NCI-H345 treated with DMSO at 0.1 percent for 48 hours (cell line): ENCODE measurements around the gene SLC22A31.
"Not testable (repeated sequence)": the region's sequence is repeated elsewhere in the genome, so short reads cannot be mapped to it uniquely, and the experiment has no call there.

ENCODE experiments used
- DNase-seq: peaks from one replicate; lab custom pipeline; 2025; ENCODE audit not compliant: unreplicated experiment; lab: John Stamatoyannopoulos, UW

SLC22A31 gene

DNA sequence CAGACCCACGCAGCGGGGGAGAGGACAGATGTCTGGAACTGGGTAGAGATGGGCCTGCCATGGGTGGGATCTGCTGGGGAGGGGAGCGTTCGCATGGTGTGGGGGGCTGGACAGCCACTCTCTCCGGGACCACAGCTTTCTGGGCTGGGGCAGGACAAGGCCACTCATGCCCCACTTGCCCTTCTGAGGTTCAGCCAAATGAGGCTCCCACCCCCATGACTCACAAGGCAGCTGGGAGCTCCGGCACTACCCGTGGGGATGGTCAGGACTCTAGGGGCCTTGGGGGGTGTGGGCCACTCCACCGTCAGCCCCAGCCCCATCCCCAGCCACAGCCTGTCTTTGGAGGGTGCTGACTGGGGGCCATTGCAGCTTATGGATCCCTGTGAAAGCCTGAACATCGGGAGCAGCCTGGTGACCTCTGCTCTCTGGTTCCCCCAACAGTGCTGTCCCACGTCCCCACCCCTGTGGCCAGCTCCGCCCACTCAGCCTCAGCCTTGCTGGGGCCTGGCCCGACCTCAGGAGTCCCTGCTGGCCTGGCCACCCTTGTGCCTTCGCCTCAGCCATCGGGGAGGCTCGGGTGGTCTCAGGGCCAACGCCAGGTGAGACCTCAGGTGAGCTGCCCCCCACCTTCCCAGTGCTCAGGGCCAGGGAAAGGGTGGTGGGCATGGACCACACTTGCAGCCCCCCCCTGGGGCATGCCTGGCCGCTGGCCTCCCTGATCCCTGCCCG is 33.5 kb downstream of the SLC22A31 start:
- no peak for DNase-seq

DNA sequence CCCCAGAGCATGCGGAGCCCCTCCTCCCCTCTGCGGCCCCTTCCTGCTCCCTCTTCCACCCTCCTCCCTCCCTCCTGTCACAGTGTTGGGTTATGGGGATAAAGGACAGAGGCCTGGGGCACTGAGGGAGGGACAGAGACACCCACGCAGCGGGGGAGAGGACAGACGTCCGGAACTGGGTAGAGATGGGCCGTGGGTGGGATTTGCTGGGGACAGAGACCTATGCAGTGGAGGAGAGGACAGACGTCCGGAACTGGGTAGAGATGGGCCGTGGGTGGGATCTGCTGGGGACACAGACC is 34.7 kb downstream of the SLC22A31 start:
- not testable (repeated sequence) for DNase-seq

DNA sequence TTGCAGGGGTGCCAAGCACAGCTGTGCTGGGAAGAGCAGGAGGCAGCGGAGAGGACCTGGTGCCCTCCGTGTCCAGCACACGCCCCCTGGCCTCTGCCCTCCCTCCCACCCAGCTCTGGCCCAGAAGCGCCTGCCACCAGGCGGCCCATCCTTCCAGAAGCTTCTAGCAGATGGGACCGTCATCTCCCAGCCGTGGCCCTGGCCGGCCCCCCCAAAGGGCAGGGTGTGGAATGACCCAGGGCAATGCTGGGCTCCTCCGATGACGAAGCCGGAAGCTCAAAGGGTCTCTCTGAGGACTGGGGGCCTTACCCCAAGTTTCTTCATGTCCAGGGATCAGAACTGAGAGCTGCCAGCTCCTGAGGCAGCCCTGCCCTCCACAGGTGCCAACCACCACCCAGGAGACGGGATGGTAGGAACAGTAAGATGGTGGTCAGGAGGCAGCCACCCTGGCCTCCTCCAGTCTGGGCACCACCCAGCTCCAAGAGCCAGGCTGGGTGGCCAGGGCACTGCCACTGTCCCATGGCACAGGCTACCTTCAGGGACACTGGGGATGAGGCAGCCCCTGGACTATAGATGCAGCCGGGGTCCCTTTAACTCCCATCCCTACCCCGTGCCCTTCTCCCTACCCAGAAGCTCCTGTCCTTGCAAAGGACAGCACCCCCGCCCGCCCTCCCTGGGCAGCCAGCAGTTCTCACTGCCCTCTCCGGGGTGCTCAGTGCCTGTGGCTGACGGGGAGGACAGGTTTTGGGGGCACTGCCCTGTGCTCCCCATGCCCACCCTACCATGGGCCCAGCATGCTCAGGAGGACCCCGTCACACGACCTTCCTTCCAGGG is 35.3 kb downstream of the SLC22A31 start:
- DNase-seq: no peak

DNA sequence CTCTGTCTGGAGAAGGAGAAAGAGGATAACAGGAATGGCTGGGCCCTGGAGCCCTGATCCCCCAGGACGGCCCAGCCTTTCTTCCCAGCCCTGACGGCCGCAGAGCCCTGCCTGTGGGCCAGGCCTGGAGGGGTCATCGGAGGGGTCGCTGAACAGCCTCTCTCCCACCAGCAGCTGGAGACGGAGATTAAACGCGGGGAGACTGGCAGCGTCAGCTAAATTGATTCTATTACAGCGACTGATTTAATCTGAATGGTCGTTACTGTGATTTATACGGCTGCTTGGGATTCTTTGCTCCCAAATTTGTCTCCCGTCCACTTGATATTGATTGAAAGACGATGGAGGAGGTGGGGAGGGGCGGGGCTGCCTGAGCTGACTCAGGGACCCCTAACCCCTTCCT is 35.9 kb downstream of the SLC22A31 start:
- DNase-seq: no peak

DNA sequence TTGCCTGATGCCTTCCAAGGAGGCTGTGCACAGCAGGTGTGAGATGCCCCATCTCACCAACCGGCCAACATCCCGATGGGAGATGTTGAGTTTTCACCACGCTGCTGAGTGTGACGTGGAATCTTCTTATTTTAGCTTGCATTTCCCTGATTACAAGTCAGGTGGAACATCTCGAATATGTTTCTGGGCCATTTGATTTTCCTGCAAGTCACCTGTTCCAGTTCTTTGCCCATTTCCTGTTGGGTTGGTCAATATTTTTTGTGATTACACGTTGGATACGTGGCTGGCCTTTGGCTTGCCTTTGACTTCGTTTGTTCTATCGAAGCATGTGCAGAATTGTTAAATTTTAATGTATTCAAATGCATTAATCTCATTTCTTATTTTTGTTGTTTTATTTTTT is 37.0 kb downstream of the SLC22A31 start:
- DNase-seq: no peak

DNA sequence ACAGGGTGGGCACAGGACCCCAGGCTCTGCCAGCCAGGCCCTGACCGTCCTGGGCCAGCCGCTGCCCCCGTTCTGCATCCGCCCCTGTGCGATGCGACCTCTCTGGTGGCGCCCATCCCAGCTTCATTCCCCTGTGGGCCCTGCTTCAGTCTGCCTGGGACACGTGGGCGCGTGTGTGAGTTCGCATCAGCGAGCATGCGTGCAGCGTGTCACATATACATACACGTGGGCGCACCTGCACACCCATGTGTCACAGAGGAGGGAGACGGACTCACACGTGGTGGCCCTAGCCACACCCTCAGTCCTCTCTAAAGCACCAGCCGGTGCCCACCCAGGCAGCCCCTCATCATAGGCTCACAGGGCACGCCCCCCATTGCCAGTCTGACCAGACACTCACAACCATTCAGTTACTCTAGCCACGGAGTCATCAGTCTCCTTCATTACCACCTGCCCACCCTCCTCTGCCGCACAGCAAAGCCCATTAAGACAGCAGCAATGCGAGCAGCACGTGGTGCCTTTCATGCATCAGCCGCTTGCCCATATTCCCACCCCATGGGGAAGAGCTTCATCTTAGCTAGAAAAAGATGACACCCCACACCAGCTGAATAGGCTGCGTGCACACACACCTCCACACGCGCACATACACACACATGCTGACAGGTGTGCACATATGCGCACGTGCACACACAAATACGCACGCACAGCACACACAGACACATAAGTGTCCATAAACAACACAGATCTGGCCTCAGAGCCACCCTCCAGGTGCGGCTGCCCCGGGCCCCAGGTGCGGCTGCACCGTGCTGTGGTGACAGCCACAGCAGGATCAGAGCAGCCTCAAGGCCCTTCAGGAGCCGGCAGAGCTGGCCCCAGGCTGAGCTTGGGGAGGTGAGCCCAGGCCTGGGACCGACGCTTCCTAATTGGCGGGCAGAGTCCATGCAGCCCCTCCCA is 38.3 kb downstream of the SLC22A31 start:
- DNase-seq: no peak

DNA sequence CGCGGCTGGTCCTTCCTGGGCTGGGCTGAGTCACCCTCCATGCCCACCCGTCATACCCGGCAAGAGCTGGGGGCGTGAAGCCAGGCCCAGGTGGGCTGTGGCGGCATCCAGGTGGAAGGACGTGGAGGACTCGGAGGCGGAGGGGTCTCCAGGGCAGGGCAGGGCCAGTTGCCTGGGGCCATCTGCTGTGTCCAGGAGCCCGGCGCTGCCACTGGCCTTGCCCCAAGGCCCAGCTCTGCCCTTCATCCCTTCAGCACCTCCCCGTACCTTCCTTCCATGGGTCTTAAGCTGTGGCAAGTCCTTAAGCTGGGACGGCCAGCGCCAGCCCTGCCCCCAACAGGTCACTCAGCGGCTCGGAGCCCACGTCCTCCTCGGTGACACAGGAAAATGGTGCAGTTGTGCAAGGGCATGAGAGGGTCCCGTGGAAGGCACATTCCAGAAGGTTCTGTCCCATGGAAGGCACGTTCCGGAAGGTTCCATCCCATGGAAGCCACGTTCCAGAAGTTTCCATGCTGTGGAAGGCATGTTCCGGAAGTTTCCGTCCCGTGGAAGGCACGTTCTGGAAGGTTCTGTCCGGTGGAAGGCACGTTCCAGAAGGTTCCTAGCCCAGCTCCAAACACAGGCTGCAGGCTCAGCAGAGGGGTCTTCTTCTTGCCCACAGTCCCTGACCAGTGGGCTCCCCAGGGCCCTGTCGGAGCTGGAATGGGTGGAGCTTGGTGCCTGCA is 39.2 kb downstream of the SLC22A31 start:
- no peak for DNase-seq

DNA sequence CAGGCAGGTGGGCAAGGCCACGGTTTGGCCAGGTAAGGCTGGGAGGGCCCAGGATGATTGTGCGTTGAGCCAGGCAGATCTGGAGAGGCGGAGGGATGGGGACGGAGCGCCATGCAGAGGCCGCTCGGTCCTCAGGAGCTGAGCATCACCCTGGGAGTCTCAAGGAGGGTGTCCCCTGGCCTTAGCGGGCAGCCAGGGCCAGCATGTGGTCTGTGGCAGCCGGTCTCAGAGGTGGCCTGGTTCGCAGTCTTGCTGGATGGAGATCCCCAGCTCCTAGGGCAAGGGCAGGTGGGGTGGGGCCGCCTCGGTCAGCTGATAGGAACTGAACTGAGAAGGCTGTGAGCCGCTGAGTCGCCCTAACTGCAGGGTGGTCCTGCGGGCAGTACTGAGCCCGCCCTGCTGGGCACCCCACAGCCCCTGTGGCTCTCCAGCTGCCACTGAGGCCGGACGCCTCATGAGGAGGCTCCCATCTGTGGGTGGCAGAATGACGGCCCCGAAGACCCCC is 40.4 kb downstream of the SLC22A31 start:
- DNase-seq: no peak

DNA sequence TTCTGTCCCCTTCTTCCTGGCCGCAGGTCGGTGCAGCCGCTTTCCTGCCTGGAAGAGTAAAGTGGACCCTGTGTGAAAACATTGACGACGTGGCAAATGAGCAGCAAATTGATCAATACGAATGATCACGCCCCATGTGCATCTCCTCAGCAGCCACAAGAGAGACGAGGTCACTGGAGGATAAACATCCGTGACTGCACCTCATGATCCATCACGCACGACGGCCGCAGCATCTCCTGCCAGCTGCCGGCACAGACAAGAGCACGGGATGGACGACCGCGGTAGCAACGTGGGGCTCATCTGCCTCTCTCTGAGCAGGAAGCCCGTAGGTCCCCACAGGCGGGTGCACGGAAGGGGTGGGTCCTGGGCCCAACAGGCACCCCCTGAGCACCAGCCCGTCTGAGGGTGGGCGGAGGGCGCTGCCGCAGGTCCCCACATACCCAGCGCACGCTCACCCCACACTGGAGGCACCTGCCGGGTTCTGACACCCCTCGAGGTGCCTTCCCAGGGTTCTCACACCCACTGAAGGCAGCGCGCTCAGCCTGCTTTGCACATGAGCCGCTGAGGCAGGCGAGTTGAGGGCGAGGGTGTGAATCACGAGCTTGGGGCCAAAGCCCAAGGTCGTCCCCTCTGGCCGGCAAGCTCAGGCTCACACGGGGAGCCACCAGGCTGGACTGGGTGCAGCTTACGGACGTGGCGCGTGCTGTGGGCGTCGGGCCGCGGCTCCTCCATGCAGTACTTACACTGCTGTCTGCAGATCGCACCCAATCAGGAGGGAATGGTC is 41.1 kb downstream of the SLC22A31 start:
- no peak for DNase-seq

DNA sequence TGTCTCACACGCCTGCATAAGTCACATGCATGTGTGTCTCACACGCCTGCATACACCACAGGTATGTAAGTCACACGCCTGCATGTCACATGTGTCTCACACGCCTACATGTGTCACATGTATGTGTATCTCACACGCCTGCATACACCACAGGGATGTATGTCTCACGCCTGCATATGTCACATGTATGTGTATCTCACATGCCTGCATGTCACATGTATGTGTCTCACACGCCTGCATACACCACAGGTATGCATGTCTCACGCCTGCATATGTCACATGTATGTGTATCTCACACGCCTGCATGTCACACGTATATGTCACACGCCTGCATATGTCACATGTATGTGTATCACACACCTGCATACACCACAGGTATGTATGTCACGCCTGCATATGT is 42.6 kb downstream of the SLC22A31 start:
- DNase-seq: no peak

DNA sequence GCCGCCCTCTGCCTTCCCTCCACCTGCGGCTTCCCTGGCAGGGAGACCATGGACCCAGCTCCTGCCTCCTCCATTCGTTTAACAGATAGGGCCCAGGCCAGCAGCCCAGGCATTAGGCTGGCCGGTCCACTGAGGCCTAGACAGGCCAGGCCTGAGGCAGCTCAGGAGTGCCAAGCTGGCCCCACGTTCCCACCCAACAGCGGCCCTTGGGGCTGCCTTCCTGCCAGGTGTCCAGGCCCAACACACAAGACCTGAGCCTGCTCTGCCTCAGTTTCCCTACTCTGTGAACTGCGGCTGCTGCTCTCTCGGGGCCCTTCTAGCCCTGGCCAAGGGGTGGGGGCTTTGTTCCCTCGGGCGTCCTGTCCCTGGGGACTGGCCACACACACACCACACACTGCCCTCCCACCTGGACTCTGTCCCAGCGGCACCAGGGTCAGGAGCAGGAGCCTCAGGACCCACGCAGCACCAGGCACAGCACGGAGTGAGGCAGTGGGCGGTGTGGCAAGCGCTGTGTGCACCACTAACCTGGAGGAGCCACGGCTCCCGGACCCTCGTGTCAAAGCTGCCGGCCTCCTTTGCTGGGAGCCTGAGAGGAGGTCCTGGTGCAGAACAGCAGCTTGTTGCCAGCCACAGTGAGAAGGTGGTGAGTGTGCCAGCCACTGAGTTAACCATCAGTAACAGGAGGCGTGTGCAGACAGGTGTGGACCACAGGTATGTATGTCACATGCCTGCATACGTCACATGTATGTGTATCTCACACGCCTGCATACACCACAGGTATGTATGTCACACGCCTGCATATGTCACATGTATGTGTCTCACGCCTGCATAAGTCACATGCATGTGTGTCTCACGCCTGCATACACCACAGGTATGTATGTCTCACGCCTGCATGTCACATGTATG is 43.3 kb downstream of the SLC22A31 start:
- no peak for DNase-seq

DNA sequence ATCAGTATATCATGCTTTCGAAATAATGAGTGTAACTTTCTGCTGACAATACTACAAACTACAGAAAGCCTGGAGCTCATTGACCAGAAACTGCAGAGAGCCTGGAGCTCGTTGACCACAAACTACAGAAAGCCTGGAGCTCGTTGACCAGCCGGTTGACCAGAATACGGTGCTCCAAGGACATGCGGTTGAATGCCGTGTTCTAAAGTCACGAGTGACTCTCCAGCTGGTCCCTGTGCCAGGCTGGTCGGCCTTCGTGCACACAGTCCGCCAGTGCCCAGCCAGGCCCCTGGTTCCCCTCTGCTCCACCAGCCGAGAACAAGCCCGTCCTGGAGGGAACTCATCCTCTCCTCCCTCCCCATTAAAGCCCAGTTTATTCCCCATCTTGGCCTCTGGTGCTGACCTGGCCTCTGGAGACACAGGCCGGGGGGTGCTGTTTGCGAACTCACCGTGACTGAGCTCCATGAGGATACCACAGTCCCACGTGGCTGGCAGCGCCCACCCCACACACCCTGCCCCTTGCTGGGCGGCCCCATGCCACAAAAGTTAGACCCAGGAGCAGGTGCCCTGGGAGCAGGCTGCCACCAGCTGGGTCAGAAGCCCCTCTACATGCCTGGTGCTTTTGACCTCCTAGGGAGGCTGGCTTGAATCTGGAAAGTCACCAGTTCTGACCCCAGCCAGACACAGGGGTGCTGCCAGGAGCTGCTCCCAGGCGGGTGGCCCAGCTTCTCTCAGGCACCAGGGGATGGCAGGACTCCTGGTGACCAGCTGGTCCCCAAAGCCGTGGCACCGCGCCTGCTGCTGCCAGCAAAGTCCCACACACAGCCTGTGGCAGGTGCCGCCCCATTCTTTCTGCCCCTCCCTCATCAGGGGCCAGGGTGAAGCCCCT is 44.2 kb downstream of the SLC22A31 start:
- no peak for DNase-seq

DNA sequence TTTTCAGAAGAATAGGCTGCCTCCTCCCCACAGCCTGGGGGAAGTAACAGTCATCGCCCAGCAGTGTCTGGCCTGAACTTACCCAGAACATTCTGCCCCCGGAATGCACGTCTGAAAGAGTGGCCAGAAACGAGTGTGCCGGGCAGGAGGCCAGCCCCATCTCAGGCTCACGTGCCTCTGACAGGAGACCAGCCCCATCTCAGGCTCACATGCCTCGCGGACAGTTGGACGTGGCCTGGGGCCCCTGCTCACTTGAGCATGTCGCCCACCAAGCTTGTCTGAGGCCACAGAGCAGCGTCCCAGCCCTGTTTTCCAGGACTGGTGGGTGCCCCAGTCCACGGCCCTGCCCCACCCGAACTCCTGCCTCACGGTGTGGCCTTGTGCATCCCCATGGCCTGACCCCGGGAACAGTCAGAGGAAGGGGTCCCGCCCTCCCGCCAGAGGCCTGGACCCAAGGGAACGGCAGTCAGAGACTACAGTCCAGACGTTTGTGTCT is 45.1 kb downstream of the SLC22A31 start:
- no peak for DNase-seq

DNA sequence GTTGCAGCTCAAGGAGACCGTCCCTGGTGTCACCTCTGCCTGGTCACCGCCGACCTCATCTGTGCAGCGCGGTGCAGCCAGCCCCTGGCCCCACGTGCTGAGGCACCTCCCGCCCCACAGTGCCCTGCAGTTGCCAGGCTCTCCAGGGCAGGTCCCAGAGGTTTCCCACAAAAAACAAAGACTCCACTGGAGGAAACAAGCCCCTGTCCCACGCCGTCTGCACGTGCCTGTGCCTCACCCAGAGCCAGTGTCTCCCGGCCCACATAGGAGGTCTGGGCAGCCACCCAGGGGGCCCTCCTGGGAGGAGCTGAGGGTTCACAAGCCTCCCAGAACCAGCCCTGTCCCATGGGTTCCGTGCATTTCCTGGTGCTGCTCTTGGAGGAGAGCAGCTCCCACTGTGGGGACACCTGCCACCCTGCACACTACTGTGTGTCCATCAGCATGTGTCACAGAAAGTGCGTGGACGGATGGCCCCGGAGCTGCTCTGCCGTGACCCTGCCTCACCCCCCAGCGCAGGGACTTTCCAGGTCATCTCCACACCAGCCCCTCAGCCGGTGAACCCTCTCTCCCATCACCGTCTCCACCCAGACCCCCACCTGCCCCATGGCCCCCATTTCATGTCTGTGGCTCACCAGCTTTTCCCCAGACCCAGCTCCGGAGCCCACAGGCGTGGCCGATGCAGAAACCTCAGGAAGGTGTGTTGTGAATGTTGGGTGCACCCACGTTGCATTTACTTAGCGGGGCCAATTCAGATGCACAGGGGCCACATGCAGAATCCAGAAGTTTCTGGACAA is 45.8 kb downstream of the SLC22A31 start:
- no peak for DNase-seq

DNA sequence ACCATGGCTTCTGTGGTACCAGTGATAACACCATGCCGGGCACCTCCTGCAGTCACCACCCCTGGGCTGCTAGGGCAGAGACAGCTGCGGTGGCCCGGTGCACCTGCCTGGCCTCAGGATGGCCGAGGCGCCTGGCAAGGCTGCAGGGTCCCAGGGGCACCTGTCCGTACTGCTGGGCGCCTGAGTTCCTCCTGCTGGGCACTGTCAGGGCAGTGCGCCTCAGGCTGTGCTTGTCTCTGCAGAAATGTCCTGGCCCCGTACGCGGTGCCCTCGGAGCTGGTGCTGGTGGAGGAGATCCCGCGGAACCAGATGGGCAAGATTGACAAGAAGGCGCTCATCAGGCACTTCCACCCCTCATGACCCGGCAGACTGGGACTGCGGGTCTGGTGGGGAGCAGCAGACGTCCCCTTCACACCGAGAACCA is 46.5 kb downstream of the SLC22A31 start:
- no peak for DNase-seq

DNA sequence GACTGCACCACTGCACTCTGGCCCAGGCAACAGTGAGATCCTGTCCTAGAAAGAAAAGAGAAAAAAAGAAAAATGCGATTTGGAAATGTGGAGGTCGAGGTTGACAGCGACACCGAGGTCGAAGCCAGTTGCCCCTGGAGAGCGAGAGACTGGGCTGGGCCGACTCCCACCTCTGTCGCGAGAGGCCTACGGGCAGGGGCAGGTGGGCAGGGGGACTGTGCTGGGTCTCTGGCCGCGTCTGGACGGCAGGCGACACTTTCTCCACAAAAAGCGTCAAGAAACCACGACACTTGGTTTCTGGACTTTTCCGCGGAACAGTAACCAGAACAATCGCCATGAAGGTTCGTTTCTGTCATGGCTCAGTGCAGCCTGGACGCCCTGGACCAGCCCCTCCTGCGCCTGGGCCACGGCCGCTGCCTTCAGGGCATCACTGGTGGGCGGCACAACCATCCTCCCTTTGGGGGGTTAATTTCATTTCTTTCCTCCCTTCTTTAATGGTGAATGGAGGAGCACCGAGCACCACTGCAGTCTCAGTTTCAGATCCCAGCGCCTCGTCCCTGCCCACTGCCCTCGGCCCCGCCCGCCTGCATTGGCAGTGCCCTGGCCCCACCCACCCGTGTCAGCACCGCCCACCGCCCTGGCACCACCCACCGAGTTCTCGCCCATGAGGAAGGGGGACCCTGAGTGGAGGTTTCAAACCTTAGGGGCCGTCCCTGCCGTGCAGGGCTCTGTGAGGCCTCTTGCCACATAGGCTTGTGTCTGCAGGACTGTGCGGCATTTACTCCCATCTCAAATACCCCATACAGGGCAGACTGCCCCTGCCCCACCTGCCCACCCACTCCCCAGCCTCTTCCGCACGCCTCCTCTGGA is 47.3 kb downstream of the SLC22A31 start:
- no peak for DNase-seq
